ENCODE data around the gene SH3D19.
"Not testable (repeated sequence)": the region's sequence is repeated elsewhere in the genome, so short reads cannot be mapped to it uniquely, and the experiment has no call there.

Gene SH3D19

GRCh38 chr4:151322570-151322969 is 2.8 kb downstream of the SH3D19 start:
- DNase-seq (ENCODE audit: low spot score): no peak

- DNase-seq (ENCODE audit: low spot score): not testable (repeated sequence)
Observed at GRCh38 chr4:151322161-151322560, 3.2 kb downstream of the SH3D19 start.

GRCh38 chr4:151321586-151321985 is 3.8 kb downstream of the SH3D19 start:
- DNase-seq (ENCODE audit: low spot score): no peak

- DNase-seq (ENCODE audit: low spot score): no peak
Observed at GRCh38 chr4:151319490-151319889, 5.9 kb downstream of the SH3D19 start.

DNA sequence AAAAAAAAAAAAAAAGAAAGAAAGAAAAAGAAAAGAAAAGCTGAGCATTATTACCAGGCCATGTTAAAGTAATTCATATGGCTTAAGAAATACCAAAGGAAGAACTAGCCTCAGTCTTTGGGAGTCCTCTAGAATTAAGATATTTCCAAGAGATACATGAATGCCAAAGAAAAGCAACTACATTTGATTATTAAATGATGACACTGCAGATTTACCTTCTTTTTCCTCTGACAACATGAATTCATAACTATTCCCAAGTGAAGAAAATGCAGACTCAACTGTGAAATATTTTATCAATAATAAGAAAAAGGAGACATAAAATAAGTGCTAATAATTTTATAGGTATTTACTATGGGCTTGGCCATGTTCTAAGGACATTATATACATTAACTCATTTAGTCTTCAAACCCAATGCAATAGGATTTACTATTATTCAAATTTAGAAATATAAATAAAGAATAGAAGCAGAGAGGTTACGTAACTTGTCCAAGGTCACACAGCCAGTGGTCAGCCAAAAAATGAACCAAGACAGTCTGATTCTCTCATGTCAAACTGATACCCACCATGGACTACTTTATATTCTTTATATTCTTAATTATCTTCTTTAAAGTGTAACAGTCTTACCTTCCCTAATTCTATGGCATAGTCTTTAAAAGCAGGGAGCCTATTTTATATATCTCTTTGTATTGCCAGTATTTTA is 6.9 kb downstream of the SH3D19 start:
- DNase-seq (ENCODE audit: low spot score): no peak

GRCh38 chr4:151316645-151317044 is 8.8 kb downstream of the SH3D19 start:
- DNase-seq (ENCODE audit: low spot score): no peak

DNA sequence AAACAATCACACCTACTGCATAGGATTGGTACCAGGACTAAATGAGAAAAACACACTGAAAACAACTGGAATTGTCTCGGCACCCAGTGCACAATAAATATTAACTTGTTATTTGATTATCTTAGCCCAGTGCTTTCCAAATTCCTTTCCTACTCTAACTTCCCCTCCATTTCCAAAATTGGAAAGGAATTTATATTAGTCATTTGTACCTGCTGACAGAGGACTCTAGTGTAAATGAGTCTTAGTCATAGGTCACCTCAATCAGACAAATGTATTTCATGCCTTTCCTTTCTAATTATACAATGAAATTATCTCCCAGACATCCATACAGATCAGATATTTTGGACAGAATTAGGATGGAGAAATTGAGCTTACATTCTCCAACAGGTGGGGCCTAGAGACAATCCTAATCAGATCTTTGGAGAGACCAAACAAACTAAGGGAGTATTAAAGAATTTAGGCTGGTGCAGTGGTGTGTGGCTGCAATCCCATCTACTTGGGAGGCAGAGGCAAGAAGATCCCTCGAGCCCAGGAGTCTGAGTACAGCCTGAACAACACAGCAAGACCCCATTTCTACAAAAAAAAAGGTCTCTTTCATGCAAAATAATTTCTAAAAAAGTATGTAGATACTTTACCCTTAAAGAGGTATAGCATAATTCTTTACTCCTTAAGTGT is 10.1 kb downstream of the SH3D19 start:
- no peak for DNase-seq (ENCODE audit: low spot score)

- no peak for DNase-seq (ENCODE audit: low spot score)
Observed at GRCh38 chr4:151314479-151314878, 10.9 kb downstream of the SH3D19 start.

- no peak for DNase-seq (ENCODE audit: low spot score)
Observed at GRCh38 chr4:151314010-151314355, 11.4 kb downstream of the SH3D19 start.

GRCh38 chr4:151313306-151314009 is 11.9 kb downstream of the SH3D19 start:
- no peak for DNase-seq (ENCODE audit: low spot score)

GRCh38 chr4:151310124-151310728 is 15.2 kb downstream of the SH3D19 start:
- DNase-seq (ENCODE audit: low spot score): no peak

GRCh38 chr4:151304755-151305154 is 20.6 kb downstream of the SH3D19 start:
- DNase-seq (ENCODE audit: low spot score): no peak

DNA sequence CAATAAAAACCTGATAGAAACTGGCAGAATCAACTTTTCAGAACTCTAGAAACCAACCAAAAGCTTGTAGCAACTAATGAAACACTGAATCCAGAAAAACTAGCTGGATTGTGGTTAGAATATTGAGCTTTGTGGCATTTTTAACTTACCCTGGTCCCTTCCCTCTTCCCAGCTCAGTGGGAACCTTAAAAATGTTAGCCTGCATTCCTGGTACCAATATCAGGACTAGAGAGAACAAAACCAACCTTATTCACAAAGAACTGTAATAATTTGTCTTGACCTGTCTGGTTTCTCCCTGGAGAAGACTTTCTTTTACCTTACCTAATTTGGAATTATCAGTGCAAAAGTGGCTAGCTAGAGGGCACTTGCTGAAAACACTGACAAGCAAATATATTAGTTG is 21.2 kb downstream of the SH3D19 start:
- no peak for DNase-seq (ENCODE audit: low spot score)

GRCh38 chr4:151302432-151302831 is 23.0 kb downstream of the SH3D19 start:
- DNase-seq (ENCODE audit: low spot score): peak; percentile 27

DNA sequence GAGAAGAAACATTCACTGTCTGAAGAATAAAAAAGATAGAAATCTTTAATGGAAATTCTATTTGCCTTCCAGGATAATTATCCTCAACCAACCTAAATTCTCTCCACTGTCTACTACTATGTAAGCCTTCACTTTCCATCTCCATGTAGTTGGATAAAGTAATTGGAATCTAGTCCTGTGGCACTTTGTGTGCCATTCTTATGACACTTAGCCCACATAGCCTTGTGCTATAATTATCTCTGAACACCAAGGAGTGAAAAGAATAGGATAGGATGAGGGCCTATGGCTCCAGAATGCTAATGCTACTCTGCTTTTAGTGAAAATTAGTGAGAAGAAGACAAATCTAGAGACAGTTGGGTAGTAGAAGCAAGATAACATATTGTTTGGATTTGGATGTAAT is 28.2 kb downstream of the SH3D19 start:
- DNase-seq (ENCODE audit: low spot score): no peak

GRCh38 chr4:151296227-151296626 is 29.2 kb downstream of the SH3D19 start:
- DNase-seq (ENCODE audit: low spot score): no peak

- DNase-seq (ENCODE audit: low spot score): no peak
Observed at GRCh38 chr4:151294833-151295496, 30.4 kb downstream of the SH3D19 start.

DNA sequence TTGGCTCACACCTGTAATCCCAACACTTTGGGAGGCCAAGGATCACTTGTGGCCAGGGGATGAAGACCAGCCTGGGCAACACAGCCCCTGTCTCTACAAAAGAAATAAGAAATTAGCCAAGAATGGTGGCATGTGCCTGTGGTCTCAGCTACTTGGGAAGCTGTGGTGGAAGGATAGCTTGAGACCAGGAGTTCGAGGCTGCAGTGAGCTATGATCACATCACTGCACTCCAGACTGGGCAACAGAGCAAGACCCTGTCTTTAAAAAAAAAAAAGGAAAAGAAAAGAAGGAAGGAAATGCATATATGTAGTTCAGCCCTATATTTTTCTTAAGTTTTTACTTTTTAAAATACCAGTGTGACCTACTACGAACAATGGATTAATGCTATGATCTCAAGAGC is 33.4 kb downstream of the SH3D19 start:
- DNase-seq (ENCODE audit: low spot score): no peak

DNA sequence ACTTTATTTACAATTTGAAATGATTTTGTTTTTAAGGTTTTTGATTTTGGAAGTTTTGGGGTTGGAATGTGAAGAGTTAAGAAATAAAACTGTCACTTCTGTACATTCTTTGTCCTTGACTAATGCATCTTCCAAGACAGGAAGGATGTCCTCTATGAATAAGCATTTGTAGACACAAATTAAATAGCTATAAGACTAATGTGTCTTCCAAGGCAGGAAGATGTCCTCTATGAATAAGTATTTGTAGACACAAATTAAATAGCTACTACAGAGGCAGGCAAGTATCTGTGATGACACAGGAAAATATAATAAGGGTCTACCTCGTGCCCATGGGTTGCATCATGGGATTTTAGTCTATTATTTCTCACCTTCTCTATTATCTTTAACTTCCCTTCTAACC is 33.9 kb downstream of the SH3D19 start:
- no peak for DNase-seq (ENCODE audit: low spot score)

- DNase-seq (ENCODE audit: low spot score): no peak
Observed at GRCh38 chr4:151287409-151287808, 38.0 kb downstream of the SH3D19 start.

DNA sequence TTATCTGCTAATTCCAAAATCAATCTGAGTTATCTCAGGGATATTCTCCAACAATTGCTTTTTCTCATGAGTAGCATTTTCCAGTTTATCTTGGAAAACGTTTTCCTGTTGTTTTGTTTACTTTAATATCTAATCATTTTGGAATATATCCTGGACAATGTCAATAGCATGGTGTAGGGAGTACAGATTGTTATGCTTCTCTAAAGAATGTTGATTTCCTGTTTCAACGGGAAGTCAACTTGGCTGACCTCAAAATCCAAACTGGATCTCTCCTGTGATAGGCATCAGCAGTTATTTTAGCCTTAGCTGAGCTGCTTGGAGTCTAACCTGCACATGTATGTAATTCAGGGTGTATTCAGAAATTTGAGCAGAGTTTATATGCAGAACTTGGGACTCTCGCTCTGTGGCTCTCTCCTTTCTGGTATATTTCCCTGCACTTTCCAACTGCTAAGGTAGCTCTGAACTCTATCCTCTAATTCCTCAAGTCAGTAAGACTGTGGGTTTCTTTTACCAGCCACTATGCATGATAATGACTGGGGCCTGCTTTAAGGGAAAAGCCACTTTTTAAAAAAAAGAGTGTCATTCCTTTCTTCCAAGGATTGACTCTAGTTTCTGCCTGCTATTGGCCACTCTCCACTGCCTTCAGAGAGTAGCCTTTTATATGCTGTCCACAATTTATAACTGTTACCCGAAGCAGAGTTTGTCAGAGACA is 40.7 kb downstream of the SH3D19 start:
- no peak for DNase-seq (ENCODE audit: low spot score)
